Transverse colon (tissue), 4 donors: Measurements from ENCODE around the gene ABCG2. TPM values are rescaled to one million over a fixed set of nuclear protein-coding genes. Genes with fewer than 3 reads are reported as not detected.

Source experiments
- DNase-seq: peaks from one replicate; pipeline ENCODE4 v3.0.0-alpha.2; 2019
- H3K27ac ChIP-seq, 4 donors: fragments of 200-600 bp; sonication (generic); 2 replicates each; pipeline ENCODE4 v1.5.1; 2016 to 2018; ENCODE audit warnings: inconsistent platforms in 4 of 4
- H3K27me3 ChIP-seq: fragments of 200-600 bp; sonication (generic); 2 replicates; pipeline ENCODE4 v1.5.1; 2017; ENCODE audit warnings: inconsistent platforms
- H3K36me3 ChIP-seq, 4 donors: fragments of 200-600 bp; sonication (generic); 2 replicates each; pipeline ENCODE4 v1.5.1; 2017 to 2019; ENCODE audit warnings: inconsistent platforms in 4 of 4
- H3K4me1 ChIP-seq, 4 donors: fragments of 200-600 bp; sonication (generic); 2 replicates each; pipeline ENCODE4 v1.5.1; 2017 to 2020; ENCODE audit warnings: inconsistent platforms in 4 of 4
- H3K4me3 ChIP-seq, 4 donors: fragments of 200-600 bp; sonication (generic); 1 replicate in 1 of 4; 2 replicates in 3 of 4; pipeline versions ENCODE4 v1.5.1 to v1.6.1; 2017 to 2019; ENCODE audit warnings: inconsistent platforms in 4 of 4
- H3K9me3 ChIP-seq, 2 donors: fragments of 200-600 bp; sonication (generic); 2 replicates each; pipeline ENCODE4 v1.5.1; 2017 to 2019; ENCODE audit warnings: inconsistent platforms in 2 of 2
- EP300 ChIP-seq: sonication (generic); formaldehyde crosslinking; IDR thresholded peaks from one replicate; pipeline ENCODE4 v1.6.1; 2017; ENCODE audit warnings: antibody characterized with exemption, low read depth
- POLR2A ChIP-seq: fragments of 450-650 bp; IDR thresholded peaks from one replicate; pipeline ENCODE4 v1.6.1; 2016; ENCODE audit warnings: antibody characterized with exemption, mild to moderate bottlenecking, moderate library complexity
- POLR2AphosphoS5 ChIP-seq, 3 donors: sonication (generic); formaldehyde crosslinking; IDR thresholded peaks; one replicate each; pipeline ENCODE4 v1.6.1; 2016; ENCODE audit warnings: antibody characterized with exemption in 3 of 3
- whole genome bisulfite sequencing, 2 donors: methylation state at CpG; one replicate each; pipeline ENCODE4 v1.1.5; 2018; ENCODE audit warnings: low coverage in 1 of 2; 5-methylcytosine and 5-hydroxymethylcytosine counted together
- in situ Hi-C, 4 donors: fragments of 200-750 bp; cut with MboI; loops; one replicate each; pipeline versions ENCODE4 v1.15.0 to v1.15.1; 2017; ENCODE audit warnings: low sequenced_read_pairs in 3 of 4, low pct_ligation_motif_present in 1 of 4, low pct_unique_long_range_greater_than_20kb in 1 of 4
- intact Hi-C: fragments of 100-400 bp; cut with DNase I; formaldehyde crosslinking; loops from one replicate; pipeline ENCODE4 v1.15.1; 2023; ENCODE audit warnings: low total_unique reads
- total RNA-seq, 4 donors: library from RNA; depleted of rRNA; stranded (reverse); fragments of >200 nt; gene quantifications; one replicate each; pipeline ENCODE4 v1.1.0, GENCODE V29; 2016
- TF ChIP-seq, protein P1 (sequence below), 5 experiments: fragments of 200-600 bp in 3 of 5; fragments of 450-650 bp in 2 of 5; sonication (generic) in 3 of 5; IDR thresholded peaks; 1 replicate in 2 of 5; 2 replicates in 3 of 5; pipeline ENCODE4 v1.5.1; 2016 to 2017; ENCODE audit warnings: antibody characterized with exemption in 5 of 5, inconsistent platforms in 3 of 5, mild to moderate bottlenecking in 2 of 5, moderate library complexity in 1 of 5

ABCG2 gene
- total RNA-seq, 4 donors from 2014 or later, result 5.6 to 36.6 (median 21.4) TPM

- peaks cover 0 to 15% (median 0%) of the 10 kb centered on the region in 4 donors for H3K36me3 ChIP-seq
- no peaks in the 10 kb centered on the region for H3K9me3 ChIP-seq
- no peaks in the 10 kb centered on the region for H3K27me3 ChIP-seq
- no peak overlapping the region for H3K4me3 ChIP-seq
- no peak overlapping the region for H3K27ac ChIP-seq
- intact Hi-C loops, result no loop called here
- 77 to 100% methylated on average over 3 of the region's 3 CpGs for WGBS, 2 donors
- no peak for TF ChIP-seq POLR2A
- no peak for TF ChIP-seq POLR2AphosphoS5 (IDR thresholded peaks at IDR 0.05)
- TF ChIP-seq, protein P1, sequence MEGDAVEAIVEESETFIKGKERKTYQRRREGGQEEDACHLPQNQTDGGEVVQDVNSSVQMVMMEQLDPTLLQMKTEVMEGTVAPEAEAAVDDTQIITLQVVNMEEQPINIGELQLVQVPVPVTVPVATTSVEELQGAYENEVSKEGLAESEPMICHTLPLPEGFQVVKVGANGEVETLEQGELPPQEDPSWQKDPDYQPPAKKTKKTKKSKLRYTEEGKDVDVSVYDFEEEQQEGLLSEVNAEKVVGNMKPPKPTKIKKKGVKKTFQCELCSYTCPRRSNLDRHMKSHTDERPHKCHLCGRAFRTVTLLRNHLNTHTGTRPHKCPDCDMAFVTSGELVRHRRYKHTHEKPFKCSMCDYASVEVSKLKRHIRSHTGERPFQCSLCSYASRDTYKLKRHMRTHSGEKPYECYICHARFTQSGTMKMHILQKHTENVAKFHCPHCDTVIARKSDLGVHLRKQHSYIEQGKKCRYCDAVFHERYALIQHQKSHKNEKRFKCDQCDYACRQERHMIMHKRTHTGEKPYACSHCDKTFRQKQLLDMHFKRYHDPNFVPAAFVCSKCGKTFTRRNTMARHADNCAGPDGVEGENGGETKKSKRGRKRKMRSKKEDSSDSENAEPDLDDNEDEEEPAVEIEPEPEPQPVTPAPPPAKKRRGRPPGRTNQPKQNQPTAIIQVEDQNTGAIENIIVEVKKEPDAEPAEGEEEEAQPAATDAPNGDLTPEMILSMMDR (IDR thresholded peaks at IDR 0.05), result peak; percentile 41 to 78 (median 54)
- TF ChIP-seq EP300, result no peak
- in situ Hi-C loops, result loop anchor here in 3 of 4 donors (10.0 kb wide), 1 partner anchor 150 kb away; no protein-coding TSS in a partner anchor
- DNase-seq, result peak; percentile 37
- H3K4me1 ChIP-seq, result no peaks in the 10 kb centered on the region
These were observed 103.5 kb downstream of the ABCG2 start for GRCh38 chr4:88054901-88055300.

DNA sequence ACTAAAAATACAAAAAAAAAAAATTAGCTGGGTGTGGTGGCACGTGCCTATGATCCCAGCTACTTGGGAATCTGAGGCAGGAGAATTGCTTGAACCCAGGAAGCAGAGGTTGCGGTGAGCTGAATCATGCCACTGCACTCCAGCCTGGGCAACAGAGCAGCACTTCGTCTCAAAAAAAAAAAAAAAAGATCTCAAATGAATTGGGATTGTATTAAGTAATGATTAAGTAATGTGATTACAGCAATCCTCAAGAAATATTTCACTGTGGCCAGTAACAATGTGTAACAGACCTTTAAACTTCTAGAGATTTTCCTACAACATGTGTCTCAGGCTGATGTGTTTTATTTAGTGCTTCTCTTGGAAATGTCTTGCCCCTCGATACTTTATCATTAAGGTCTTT lies 104.2 kb downstream of the ABCG2 start:
- intact Hi-C loops, result no loop called here
- no peak overlapping the region for H3K4me3 ChIP-seq
- H3K4me1 ChIP-seq, result no peaks in the 10 kb centered on the region
- TF ChIP-seq, protein P1 (IDR thresholded peaks at IDR 0.05), result no peak
- TF ChIP-seq EP300 (no peak), POLR2AphosphoS5 (IDR thresholded peaks at IDR 0.05) (no peak), POLR2A (no peak)
- DNase-seq, result no peak
- peaks cover 0 to 15% (median 0%) of the 10 kb centered on the region in 4 donors for H3K36me3 ChIP-seq
- H3K27ac ChIP-seq, result no peak overlapping the region
- 84 to 89% methylated on average over 3 to 4 of the region's 4 CpGs for WGBS, 2 donors
- H3K27me3 ChIP-seq, result no peaks in the 10 kb centered on the region
- no peaks in the 10 kb centered on the region for H3K9me3 ChIP-seq
- in situ Hi-C loops, result loop anchor here in 3 of 4 donors (10.0 kb wide), 1 partner anchor 151 kb away; no protein-coding TSS in a partner anchor

DNA sequence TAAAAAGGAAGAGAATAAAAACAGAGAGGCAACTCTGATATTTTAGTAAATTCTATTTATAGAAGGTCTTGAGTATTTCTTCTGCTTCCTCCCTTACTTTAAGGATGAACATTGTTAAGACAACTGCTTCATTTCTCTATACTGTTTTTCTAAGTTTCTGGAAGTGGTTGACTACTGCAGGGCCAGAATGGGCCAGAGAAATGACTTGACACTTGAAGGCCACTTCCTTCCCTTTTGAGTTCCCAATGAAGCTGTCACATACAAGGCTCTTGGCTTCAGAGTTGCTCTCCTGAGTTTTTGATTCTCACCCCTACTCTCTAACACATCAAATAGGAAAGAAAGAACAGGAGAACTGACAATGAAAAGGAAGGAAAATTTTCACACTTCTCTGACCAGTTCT lies 113.4 kb downstream of the ABCG2 start:
- Histone ChIP-seq H3K27me3 (no peaks in the 10 kb centered on the region), H3K4me3 (no peak overlapping the region), H3K9me3 (no peaks in the 10 kb centered on the region), H3K27ac (no peak overlapping the region), H3K36me3 (peaks cover 0 to 24% (median 0%) of the 10 kb centered on the region in 4 donors), H3K4me1 (peaks cover 0 to 3% (median 0%) of the 10 kb centered on the region in 4 donors)
- in situ Hi-C loops, result loop anchor here in 2 of 4 donors (25.0 kb wide), 2 partner anchors 342 to 467 kb away; partner anchors contain the start of genes HERC6 (in 1 of the 2) and PYURF (in 1 of the 2)
- DNase-seq, result no peak
- intact Hi-C loops, result no loop called here
- TF ChIP-seq, protein P1 (IDR thresholded peaks at IDR 0.05), result no peak
- TF ChIP-seq EP300 (no peak), POLR2A (no peak), POLR2AphosphoS5 (IDR thresholded peaks at IDR 0.05) (no peak)

- Histone ChIP-seq H3K27ac (no peak overlapping the region), H3K4me3 (no peak overlapping the region), H3K9me3 (no peaks in the 10 kb centered on the region), H3K27me3 (no peaks in the 10 kb centered on the region), H3K4me1 (peaks cover 0 to 3% (median 0%) of the 10 kb centered on the region in 4 donors), H3K36me3 (peaks cover 0 to 29% (median 2%) of the 10 kb centered on the region in 4 donors)
- no peak for DNase-seq
- 76 to 89% methylated on average over 4 to 8 of the region's 8 CpGs for WGBS, 2 donors
- intact Hi-C loops, result no loop called here
- TF ChIP-seq, protein P1 (IDR thresholded peaks at IDR 0.05), result no peak
- TF ChIP-seq POLR2A (no peak), POLR2AphosphoS5 (IDR thresholded peaks at IDR 0.05) (no peak)
- in situ Hi-C loops, result loop anchor here in 2 of 4 donors (25.0 kb wide), 2 partner anchors 344 to 469 kb away; partner anchors contain the start of genes HERC6 (in 1 of the 2) and PYURF (in 1 of the 2)
These were observed 114.7 kb downstream of the ABCG2 start for GRCh38 chr4:88043586-88044340.
